OCI-LY7 (cell line): ENCODE data around the gene DNAJC28. TPM values are rescaled to one million over a fixed set of nuclear protein-coding genes. Genes with fewer than 3 reads are reported as not detected.
A peak's percentile ranks its signal among the peaks of the same experiment; 100 is the strongest.

Experiments used
- BruUV-seq: library from RNA; stranded (reverse); fragments of 400-500 nt; replicated peaks from 2 replicates; lab custom pipeline; 2021; lab: Mats Ljungman, UMichigan
- CTCF ChIA-PET: fragments of 300-600 bp; sonication (Branson Sonifier 250); formaldehyde crosslinking; loops from one replicate; lab custom pipeline; 2022; ENCODE audit warnings: antibody characterized with exemption; ENCODE audit not compliant: unreplicated experiment; lab: Charles Lee
- POLR2A ChIA-PET: fragments of 300-600 bp; sonication (Branson Sonifier 250); formaldehyde crosslinking; loops from one replicate; lab custom pipeline; 2022; ENCODE audit warnings: antibody characterized with exemption; lab: Charles Lee
- DNase-seq: peaks from one replicate; pipeline ENCODE4 v3.0.0-alpha.2; 2015; ENCODE audit warnings: low spot score
- H2AFZ ChIP-seq: fragments of 200-600 bp; sonication (generic), shearing (Covaris generic); 2 replicates; pipeline ENCODE4 v1.6.1; 2014; ENCODE audit warnings: mild to moderate bottlenecking, antibody characterized with exemption, low read length, moderate library complexity
- H3K27ac ChIP-seq: fragments of 200-600 bp; sonication (generic); 2 replicates; pipeline ENCODE4 v1.5.1; 2014; ENCODE audit warnings: mixed run types, low read depth, mild to moderate bottlenecking, moderate library complexity, low read length, inconsistent platforms; ENCODE audit not compliant: poor library complexity, severe bottlenecking
- H3K36me3 ChIP-seq: fragments of 200-600 bp; sonication (generic); 2 replicates; pipeline ENCODE4 v1.6.1; 2014; ENCODE audit warnings: mild to moderate bottlenecking, antibody characterized with exemption, low read length, moderate library complexity, mixed read lengths; ENCODE audit not compliant: insufficient read depth
- H3K4me1 ChIP-seq: fragments of 200-600 bp; sonication (generic); 2 replicates; pipeline ENCODE4 v1.5.1; 2014; ENCODE audit warnings: mild to moderate bottlenecking, low read length; ENCODE audit not compliant: insufficient read depth, poor library complexity, severe bottlenecking
- H3K4me2 ChIP-seq: fragments of 200-600 bp; sonication (generic); 2 replicates; pipeline ENCODE4 v1.6.1; 2014; ENCODE audit warnings: mild to moderate bottlenecking, low read length
- H3K4me3 ChIP-seq: fragments of 200-600 bp; sonication (generic); 2 replicates; pipeline ENCODE4 v1.5.1; 2014; ENCODE audit warnings: mild to moderate bottlenecking, low read depth, low read length; ENCODE audit not compliant: poor library complexity, severe bottlenecking
- H3K79me2 ChIP-seq: fragments of 200-600 bp; sonication (generic); 2 replicates; pipeline ENCODE4 v1.6.1; 2016; ENCODE audit warnings: low read depth, mild to moderate bottlenecking, low read length, moderate library complexity, mixed read lengths; ENCODE audit not compliant: insufficient read depth
- H3K9me2 ChIP-seq: fragments of 200-600 bp; sonication (generic); 2 replicates; pipeline ENCODE4 v1.6.1; 2016; ENCODE audit warnings: mild to moderate bottlenecking, low read length, mixed read lengths; ENCODE audit not compliant: insufficient read depth
- H3K9me3 ChIP-seq: fragments of 200-600 bp; sonication (generic); 2 replicates; pipeline ENCODE4 v1.6.1; 2014; ENCODE audit warnings: mild to moderate bottlenecking, mixed run types, low read length, mixed read lengths
- H4K20me1 ChIP-seq: fragments of 200-600 bp; sonication (generic); 2 replicates; pipeline ENCODE4 v1.6.1; 2014; ENCODE audit warnings: mild to moderate bottlenecking, antibody characterized with exemption, low read length, moderate library complexity, mixed read lengths; ENCODE audit not compliant: insufficient read depth
- CTCF ChIP-seq: fragments of 200-600 bp; sonication (generic); conservative IDR thresholded peaks from 2 replicates; pipeline ENCODE4 v1.5.1; 2014; ENCODE audit warnings: mild to moderate bottlenecking, antibody characterized with exemption, low read length, moderate library complexity, mixed read lengths
- EZH2phosphoT487 ChIP-seq: fragments of 200-600 bp; sonication (generic); IDR thresholded peaks from 2 replicates; pipeline ENCODE4 v1.6.1; 2018; ENCODE audit warnings: low read depth, borderline replicate concordance, mild to moderate bottlenecking, mixed run types, antibody characterized with exemption, low read length, moderate library complexity, mixed read lengths
- intact Hi-C: fragments of 100-400 bp; cut with micrococcal nuclease; formaldehyde crosslinking; loops from one replicate; pipeline ENCODE4 v1.10.0; 2022; ENCODE audit not compliant: unreplicated experiment
- total RNA-seq, 2 experiments: library from RNA; depleted of rRNA in 1 of 2; stranded (reverse); fragments of >200 nt in 1 of 2; shearing (Covaris generic) in 1 of 2; gene quantifications; 2 replicates each; pipeline ENCODE4 v1.2.3, GENCODE V29; 2014 to 2022

Gene DNAJC28
- total RNA-seq, 2 experiments from 2014 or later = 0.95 to 1.3 TPM

GRCh38 chr21:33490991-33491372 is 534 bp downstream of the DNAJC28 start:
- Histone ChIP-seq H3K9me2 (no peaks in the 10 kb centered on the region), H3K36me3 (no peaks in the 10 kb centered on the region), H3K9me3 (no peaks in the 10 kb centered on the region), H4K20me1 (no peaks in the 10 kb centered on the region), H3K4me3 (peak overlapping the region; percentile 72), H2AFZ (peak overlapping the region; percentile 89), H3K27ac (no peak overlapping the region), H3K79me2 (no peaks in the 10 kb centered on the region), H3K4me2 (peak overlapping the region; percentile 78), H3K4me1 (peaks cover 11% of the 10 kb centered on the region)
- intact Hi-C loops = loop anchor here (5.0 kb wide), 1 partner anchor 51 kb away; the partner anchor contains the start of genes GART and SON
- BruUV-seq = no TSS peak
- ChIA-PET CTCF (interaction anchor here (0.6 to 1.0 kb wide), 3 partner anchors 11 to 115 kb away, joined by 3 to 5 read pairs (median 3); partner anchors contain the start of genes SON and TMEM50B), POLR2A (interaction anchor here (0.6 to 4.4 kb wide), 9 partner anchors 10 to 784 kb away, joined by 3 to 43 read pairs (median 4); partner anchors contain the start of genes DONSON, SON and TMEM50B)
- no peak for TF ChIP-seq CTCF
- no peak for TF ChIP-seq EZH2phosphoT487
- DNase-seq = peak; percentile 17

- no peaks in the 10 kb centered on the region for H3K36me3 ChIP-seq
- TF ChIP-seq CTCF (no peak), EZH2phosphoT487 (no peak)
- H3K9me3 ChIP-seq = no peaks in the 10 kb centered on the region
- CTCF ChIA-PET = interaction anchor here (0.6 kb wide), 1 partner anchor 9 kb away, joined by 4 read pairs; the partner anchor contains the start of gene TMEM50B
- POLR2A ChIA-PET = interaction anchor here (4.4 kb wide), 1 partner anchor 8 kb away, joined by 43 read pairs; the partner anchor contains the start of gene TMEM50B
- H3K9me2 ChIP-seq = no peaks in the 10 kb centered on the region
- H3K79me2 ChIP-seq = no peaks in the 10 kb centered on the region
- no peak for DNase-seq
- peaks cover 11% of the 10 kb centered on the region for H3K4me1 ChIP-seq
- intact Hi-C loops = no loop called here
- H4K20me1 ChIP-seq = no peaks in the 10 kb centered on the region
- BruUV-seq = no TSS peak
- H2AFZ ChIP-seq = no peak overlapping the region
- H3K4me2 ChIP-seq = no peak overlapping the region
- H3K27ac ChIP-seq = no peak overlapping the region
- H3K4me3 ChIP-seq = no peak overlapping the region
These were observed 2.6 kb downstream of the DNAJC28 start for GRCh38 chr21:33488936-33489335.

GRCh38 chr21:33487996-33488395 is 3.5 kb downstream of the DNAJC28 start:
- Histone ChIP-seq H3K27ac (no peak overlapping the region), H3K36me3 (no peaks in the 10 kb centered on the region), H3K4me3 (no peak overlapping the region), H3K4me2 (no peak overlapping the region), H3K9me2 (no peaks in the 10 kb centered on the region), H2AFZ (no peak overlapping the region), H4K20me1 (no peaks in the 10 kb centered on the region), H3K79me2 (no peaks in the 10 kb centered on the region), H3K9me3 (no peaks in the 10 kb centered on the region), H3K4me1 (peaks cover 11% of the 10 kb centered on the region)
- TF ChIP-seq EZH2phosphoT487 = no peak
- TF ChIP-seq CTCF = no peak
- no TSS peak for BruUV-seq
- ChIA-PET CTCF (no interaction called here), POLR2A (no interaction called here)
- intact Hi-C loops = no loop called here
- DNase-seq = no peak
